Liver (tissue), 3 donors: Measurements from ENCODE around the gene ABLIM2.

Experiments used
- RAD21 ChIP-seq, 2 donors: IDR thresholded peaks; 2 replicates each; pipeline ENCODE4 v1.6.1; 2016; ENCODE audit warnings: antibody characterized with exemption in 2 of 2, mild to moderate bottlenecking in 2 of 2
- RXRA ChIP-seq, 2 donors: IDR thresholded peaks; 2 replicates each; pipeline ENCODE4 v1.6.1; 2017 to 2018; ENCODE audit warnings: antibody characterized with exemption in 2 of 2, mild to moderate bottlenecking in 1 of 2
- TF ChIP-seq, protein P1 (sequence below): fragments of 150-350 bp; IDR thresholded peaks from 2 replicates; pipeline ENCODE4 v1.5.1; 2017; ENCODE audit warnings: improper control_type of control experiment, low read depth, low read length; ENCODE audit not compliant: missing input control
- TF ChIP-seq, protein P2 (sequence below): IDR thresholded peaks from 2 replicates; pipeline ENCODE4 v1.6.1; 2016; ENCODE audit warnings: antibody characterized with exemption, mild to moderate bottlenecking
- TF ChIP-seq, protein P3 (sequence below): IDR thresholded peaks from 2 replicates; pipeline ENCODE4 v1.6.1; 2016; ENCODE audit warnings: antibody characterized with exemption
- donor health status: healthy.
- donor health status: healthy.

DNA sequence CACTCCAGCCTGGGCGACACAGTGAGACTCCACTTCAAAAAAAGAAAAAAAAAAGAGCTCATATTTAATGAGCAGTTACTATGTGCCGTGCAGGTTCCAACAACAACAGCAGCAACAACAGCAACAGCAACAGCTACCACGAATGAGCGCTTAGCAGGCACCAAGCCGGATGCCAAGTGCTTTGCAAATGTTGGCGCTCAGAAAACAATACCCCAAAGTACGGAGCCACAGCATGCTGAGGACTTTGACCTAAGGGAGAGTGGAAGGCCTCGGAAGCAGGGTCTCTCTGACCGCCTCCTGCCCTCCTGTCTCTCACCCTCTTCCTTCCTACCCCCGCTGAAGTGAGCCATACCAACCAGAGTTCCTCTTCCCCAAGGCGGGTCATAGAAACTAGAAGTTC is 116.7 kb downstream of the ABLIM2 start:
- TF ChIP-seq, protein P1, sequence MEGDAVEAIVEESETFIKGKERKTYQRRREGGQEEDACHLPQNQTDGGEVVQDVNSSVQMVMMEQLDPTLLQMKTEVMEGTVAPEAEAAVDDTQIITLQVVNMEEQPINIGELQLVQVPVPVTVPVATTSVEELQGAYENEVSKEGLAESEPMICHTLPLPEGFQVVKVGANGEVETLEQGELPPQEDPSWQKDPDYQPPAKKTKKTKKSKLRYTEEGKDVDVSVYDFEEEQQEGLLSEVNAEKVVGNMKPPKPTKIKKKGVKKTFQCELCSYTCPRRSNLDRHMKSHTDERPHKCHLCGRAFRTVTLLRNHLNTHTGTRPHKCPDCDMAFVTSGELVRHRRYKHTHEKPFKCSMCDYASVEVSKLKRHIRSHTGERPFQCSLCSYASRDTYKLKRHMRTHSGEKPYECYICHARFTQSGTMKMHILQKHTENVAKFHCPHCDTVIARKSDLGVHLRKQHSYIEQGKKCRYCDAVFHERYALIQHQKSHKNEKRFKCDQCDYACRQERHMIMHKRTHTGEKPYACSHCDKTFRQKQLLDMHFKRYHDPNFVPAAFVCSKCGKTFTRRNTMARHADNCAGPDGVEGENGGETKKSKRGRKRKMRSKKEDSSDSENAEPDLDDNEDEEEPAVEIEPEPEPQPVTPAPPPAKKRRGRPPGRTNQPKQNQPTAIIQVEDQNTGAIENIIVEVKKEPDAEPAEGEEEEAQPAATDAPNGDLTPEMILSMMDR = no peak
- TF ChIP-seq RAD21 (IDR thresholded peaks at IDR 0.05) (no peak), RXRA (IDR thresholded peaks at IDR 0.05) (no peak)
- TF ChIP-seq, protein P2, sequence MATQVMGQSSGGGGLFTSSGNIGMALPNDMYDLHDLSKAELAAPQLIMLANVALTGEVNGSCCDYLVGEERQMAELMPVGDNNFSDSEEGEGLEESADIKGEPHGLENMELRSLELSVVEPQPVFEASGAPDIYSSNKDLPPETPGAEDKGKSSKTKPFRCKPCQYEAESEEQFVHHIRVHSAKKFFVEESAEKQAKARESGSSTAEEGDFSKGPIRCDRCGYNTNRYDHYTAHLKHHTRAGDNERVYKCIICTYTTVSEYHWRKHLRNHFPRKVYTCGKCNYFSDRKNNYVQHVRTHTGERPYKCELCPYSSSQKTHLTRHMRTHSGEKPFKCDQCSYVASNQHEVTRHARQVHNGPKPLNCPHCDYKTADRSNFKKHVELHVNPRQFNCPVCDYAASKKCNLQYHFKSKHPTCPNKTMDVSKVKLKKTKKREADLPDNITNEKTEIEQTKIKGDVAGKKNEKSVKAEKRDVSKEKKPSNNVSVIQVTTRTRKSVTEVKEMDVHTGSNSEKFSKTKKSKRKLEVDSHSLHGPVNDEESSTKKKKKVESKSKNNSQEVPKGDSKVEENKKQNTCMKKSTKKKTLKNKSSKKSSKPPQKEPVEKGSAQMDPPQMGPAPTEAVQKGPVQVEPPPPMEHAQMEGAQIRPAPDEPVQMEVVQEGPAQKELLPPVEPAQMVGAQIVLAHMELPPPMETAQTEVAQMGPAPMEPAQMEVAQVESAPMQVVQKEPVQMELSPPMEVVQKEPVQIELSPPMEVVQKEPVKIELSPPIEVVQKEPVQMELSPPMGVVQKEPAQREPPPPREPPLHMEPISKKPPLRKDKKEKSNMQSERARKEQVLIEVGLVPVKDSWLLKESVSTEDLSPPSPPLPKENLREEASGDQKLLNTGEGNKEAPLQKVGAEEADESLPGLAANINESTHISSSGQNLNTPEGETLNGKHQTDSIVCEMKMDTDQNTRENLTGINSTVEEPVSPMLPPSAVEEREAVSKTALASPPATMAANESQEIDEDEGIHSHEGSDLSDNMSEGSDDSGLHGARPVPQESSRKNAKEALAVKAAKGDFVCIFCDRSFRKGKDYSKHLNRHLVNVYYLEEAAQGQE = no peak
- TF ChIP-seq, protein P3, sequence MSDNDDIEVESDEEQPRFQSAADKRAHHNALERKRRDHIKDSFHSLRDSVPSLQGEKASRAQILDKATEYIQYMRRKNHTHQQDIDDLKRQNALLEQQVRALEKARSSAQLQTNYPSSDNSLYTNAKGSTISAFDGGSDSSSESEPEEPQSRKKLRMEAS = no peak
